Heart left ventricle (tissue), 13 donors: ENCODE data around the gene CXorf49B.
"Not testable (repeated sequence)": the region's sequence is repeated elsewhere in the genome, so short reads cannot be mapped to it uniquely, and the experiment has no call there.

ENCODE experiments used
- CTCF ChIP-seq, 12 donors: fragments of 200-600 bp; sonication (generic) in 4 of 12; IDR thresholded peaks; one replicate each; pipeline versions ENCODE4 v1.5.0 to v1.8.0; 2018 to 2022; ENCODE audit warnings: antibody characterized with exemption in 12 of 12, mild to moderate bottlenecking in 5 of 12
- POLR2A ChIP-seq, 2 donors: fragments of 450-650 bp; IDR thresholded peaks; one replicate each; pipeline ENCODE4 v1.6.1; 2017; ENCODE audit warnings: antibody characterized with exemption in 2 of 2, mild to moderate bottlenecking in 2 of 2, moderate library complexity in 2 of 2
- donor health status: ischemic (EF 13 %, LVEDD 7.1; RV severe dilation, severe dysfunction).
- donor health status: DM: no; HTN: yes; CAD: no.
- donor health status: DM: no; HTN: no; CAD: no.
- donor health status: ischemic (EF 25% LVEDD 6.9; RV normal size, moderate dysfunction).
- donor health status: ischemic (EF 25% LVEDD 5.7; RV mildly dilated, moderate dysfunction).
- donor health status: ischemic (EF 35%, LVEDD 5.7; RV mildly dilated, moderate dysfunction).
- donor health status: nonischemic (EF 11% LVEDD 7.7; RV severe dilation, severe dysfunction).
- donor health status: DM: yes; HTN: yes; CAD: no.
- donor health status: PGD.
- donor health status: ischemic (EF 29% LVEDD 5.4; RV normal size, mild dysfunction).
- donor health status: nonischemic (EF 23%, LVEDD 6.1; RV moderate dilation, normal function).

GRCh38 chrX:71767134-71767533 is 4.0 kb downstream of the CXorf49B start:
- TF ChIP-seq CTCF, POLR2A (IDR thresholded peaks at IDR 0.05): not testable (repeated sequence)
